NCI-H446 treated with DMSO at 0.1 percent for 48 hours (cell line): ENCODE results near the gene ARMC2.
"Not testable (repeated sequence)": the region's sequence is repeated elsewhere in the genome, so short reads cannot be mapped to it uniquely, and the experiment has no call there.

Source experiments
- DNase-seq: peaks from one replicate; lab custom pipeline; 2025; lab: John Stamatoyannopoulos, UW

The ARMC2 gene

DNA sequence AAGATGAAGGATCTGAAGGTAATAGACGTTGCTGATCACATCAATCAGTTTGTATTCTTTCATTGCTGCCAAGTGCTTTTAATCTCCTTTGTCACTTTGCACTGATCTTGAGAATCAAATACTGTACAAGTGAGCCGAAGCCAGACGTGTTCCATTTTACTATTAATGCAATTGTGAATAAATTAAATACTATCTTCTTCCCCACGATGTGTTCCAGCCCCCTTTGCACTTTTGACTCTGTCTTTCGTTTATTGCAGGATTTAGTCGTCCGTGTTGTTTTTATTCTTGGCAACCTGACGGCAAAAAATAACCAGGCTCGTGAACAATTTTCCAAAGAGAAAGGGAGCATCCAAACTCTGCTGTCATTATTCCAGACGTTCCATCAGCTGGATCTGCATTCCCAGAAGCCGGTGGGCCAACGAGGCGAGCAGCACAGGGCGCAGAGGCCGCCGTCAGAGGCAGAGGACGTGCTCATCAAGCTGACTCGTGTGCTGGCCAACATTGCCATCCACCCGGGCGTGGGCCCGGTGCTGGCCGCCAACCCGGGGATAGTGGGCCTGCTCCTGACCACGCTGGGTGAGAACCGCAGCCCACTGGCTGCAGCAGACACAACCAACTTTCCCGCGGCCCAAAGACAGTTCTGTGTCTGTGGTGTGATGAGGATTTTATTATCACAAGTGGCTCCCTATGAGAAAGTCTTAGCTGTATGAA lies 104.7 kb downstream of the ARMC2 start:
- DNase-seq: no peak

DNA sequence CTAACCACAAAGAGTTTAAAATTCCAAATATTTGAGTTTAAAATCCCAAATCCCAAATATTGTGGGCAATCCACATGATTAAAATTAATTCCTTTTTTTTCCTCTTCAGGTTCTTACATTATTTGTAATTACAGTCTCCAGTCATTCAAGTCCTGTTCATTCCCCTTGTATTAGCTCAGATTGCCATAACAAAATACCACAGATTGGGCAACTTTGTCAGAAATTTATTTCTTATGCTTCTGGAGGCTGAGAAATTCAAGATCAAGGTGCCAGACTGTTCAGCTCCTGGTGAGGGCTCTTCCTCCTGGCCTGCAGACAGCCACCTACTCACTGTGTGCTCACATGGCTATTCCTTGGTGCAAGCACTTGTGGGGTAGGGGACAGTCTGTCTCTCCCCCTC lies 105.5 kb downstream of the ARMC2 start:
- no peak for DNase-seq

DNA sequence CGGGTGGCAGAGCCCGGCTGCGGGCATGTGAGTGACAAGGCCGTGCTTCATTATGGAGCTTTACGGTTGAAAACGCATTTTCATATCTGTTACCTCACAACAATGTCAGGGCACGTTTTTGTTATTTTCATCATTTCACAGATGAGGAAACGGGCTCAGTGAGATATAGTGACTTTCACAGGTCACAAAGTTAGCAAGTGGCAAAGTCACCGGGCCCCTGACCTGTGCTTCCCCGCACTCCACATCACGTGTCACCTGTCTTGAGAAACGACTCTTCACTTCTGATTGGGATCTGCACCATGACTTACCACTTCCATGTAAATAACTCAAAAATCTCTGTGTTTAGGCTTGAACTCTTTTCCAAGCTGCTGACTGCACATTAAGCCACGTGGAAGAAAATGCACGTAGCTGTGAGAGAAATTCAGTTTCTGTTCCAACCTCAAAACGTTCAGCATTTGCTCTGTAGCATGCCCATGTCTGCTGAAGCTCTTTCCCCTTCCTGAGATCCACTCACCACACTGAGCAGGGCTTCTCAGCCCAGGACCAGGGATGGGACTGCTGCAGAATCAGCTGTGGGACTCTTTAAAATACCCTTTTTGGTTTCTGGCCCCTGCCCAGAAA lies 107.2 kb downstream of the ARMC2 start:
- DNase-seq: no peak

DNA sequence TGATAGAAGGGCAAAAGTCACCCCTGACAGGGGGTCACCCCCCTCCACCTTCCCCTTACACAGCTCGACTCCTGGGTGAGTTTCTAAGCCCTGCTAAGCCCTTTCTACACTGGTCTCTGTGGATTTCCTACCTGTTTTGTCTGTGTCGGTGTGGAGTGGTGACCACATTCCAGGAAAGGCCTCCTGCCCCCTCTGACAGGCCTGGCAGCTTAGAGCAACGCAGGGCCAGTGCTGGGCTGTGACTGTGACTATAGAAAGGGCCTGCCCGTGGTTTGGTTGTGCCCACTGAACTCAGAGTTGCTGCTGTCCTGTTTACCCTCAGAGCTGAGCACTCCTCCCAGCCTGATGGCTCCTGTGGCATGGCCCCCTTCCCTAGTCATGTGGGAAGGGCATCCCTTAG lies 109.0 kb downstream of the ARMC2 start:
- no peak for DNase-seq

DNA sequence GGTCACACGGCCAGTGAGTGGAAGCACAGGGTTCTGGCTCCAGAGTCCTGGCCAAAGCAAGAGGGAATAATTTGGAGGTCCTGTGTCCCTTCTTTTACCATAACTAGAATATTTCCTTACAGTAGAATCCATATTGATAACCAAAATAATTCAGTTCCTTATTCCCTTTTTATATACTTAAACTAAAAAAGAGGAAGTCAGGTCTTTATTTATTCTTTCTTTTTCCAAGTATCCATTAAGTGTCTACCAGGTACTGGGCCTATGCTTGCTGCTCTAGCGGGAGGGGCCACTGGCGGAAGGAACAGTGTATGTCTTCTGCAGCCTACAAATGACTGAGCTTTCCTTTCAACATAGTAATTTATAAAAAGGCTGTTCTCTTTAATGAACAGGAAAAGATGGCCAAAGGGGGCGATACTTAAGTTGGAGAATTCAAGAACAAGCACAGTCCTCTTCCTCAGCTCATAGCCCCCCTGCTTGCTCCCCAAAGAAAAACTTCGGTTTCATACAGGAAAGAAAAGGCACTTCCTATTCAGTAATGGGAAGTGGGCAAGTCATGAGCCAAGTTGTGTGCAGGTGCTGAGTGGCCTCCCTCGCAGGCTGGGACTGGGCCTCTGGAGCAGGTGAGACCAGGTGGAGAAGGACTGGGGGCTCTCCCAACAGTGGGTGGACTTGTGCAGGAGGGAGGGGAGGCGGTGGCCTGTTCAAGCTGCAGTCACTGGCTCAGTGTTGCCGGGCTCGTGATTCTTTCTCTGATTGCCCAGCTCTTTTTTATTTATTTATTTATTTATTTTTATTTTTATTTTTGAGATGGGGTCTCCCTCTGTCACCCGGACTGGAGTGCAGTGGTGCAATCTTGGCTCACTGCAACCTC lies 110.9 kb downstream of the ARMC2 start:
- DNase-seq: no peak

DNA sequence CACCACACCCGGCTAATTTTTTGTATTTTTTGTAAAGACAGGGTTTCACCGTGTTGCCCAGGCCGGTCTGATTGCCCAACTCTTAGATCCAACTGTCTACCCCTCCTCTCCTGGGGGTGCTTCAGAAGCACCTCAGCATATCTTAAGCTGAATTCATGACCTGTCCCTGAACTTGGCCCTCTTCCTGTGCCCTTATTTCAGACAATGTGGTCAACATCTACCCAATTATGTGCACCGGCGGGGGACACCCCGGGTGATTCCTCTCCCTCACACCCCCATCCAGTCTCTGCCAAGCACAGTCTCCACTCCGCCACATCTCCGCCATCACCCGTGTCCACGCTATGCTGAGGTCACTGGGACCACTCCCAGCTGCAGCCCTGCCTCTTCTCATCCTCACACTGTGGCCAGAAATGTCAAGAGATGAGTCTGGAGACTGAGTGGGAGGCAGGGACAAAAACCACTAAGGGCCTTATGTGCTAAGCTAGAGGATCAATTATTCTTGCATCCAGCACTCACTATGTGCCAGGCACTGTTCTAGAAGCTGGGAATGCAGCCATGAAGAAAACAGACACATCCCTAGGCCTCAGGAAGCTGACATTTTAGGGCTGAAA lies 111.9 kb downstream of the ARMC2 start:
- no peak for DNase-seq

DNA sequence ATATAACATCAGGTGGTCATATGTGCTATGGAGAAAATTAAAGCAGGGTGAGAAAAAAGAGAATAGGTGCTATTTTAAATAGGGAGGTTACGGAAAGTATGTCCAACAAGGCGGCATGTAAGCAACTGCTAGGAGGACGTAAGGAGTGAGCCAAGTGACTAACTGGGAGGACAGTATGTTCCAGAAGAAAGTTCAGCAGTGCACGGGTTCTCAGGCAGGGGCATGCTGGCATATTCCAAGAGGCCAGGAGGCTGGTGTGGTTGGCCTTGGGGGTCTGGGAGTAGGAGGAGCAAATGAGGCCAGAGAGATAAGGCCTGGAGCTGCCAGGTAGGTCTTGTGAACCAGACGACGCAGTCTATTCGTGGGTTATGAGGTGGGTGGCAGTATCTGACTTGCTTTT lies 112.4 kb downstream of the ARMC2 start:
- DNase-seq: no peak

DNA sequence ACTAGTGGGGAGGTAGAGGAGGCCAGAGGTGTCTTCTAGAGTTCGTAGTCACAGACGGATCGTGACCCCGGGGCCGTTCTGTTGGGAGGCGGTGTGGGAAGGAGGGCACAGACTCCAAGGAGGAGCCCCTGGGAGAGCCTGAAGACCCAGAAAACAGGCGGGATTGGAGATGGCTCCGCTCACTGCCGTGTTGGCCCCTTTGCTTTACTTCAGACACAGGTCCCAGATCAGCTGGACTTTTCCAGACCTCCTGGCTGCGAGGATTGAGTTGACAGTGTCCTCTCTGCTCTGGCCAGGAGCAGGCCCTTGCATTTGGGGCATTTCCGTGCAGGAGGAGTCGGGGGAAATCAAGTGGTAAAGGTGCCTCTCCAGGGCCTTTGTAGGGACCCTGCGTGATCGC lies 112.9 kb downstream of the ARMC2 start:
- no peak for DNase-seq

DNA sequence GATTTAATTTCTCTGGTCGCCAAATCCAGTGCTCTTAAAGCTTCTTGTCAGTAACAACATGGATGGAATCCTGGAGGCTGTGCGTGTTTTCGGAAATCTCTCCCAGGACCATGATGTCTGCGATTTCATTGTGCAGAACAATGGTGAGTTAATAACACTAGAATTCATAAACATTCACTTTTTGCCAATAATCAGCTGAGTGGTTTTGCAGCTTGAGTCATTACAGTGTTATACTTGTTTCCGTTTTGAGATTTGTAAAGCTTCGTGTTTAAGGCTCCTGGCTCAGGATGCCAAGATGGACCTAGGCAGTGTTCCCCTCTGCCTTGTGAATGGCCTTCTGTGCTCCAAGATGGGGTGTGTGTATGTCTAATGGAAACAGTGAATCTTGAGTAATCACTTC lies 113.8 kb downstream of the ARMC2 start:
- DNase-seq: no peak

DNA sequence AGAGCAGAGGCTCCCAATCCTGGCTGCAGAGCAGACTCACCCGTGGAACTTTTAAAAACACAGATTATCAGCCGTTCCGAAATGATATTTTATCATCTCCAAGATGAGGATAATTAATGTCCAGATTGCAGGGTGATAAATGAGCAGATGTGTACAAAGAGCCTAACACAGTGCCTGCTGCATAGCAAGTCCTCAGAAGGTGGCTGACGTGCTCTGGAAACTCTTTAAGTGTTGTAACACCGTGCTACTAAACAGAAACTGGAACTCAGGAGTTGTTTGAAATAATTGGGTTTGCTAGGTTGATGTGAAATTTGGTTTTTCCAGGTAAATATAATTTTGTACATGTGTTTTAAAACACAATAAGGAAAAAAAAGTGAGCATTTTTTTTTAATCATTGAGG lies 118.0 kb downstream of the ARMC2 start:
- DNase-seq: no peak

DNA sequence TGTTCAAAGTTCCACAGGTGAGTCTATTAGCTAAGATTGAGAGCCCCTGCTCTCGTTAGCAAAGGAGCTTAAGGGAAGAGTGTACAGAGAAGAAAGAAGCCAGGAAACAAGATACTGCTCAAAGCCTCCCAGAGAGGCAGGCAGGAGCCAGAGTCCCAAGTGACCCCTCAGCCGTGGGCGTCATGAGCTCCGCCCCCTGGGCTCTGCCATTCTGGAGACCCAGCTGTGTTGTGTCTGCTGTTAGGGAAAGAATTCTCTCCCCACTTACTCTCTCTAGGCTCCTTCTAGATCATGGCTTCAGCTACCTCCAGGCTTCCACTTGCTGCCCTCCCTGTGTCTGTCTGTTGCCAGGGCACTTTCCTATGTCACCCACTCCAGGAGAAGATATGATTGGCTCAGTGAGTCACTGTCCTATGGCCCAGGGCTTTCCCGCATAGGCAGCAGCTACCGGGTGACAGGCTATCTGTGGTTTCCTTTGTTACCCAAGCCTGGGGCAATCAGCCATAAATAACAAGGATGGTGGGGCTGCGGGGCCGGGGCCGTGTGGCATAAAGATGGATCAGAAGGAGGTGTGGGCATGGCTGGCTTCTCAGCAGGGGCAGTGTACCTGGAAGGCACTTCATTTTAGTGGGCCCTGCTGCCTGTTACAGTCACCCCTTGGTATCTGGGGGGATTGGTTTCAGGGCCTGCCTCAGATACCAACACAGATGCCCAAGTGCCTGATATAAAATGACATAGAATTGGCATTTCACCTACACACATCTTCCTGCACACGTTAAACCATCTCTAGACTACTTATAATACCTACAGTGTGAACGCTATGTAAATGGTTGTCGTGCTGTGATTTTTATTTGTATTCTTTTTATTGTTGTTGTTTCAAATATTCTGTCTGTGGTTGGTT lies 118.9 kb downstream of the ARMC2 start:
- no peak for DNase-seq

DNA sequence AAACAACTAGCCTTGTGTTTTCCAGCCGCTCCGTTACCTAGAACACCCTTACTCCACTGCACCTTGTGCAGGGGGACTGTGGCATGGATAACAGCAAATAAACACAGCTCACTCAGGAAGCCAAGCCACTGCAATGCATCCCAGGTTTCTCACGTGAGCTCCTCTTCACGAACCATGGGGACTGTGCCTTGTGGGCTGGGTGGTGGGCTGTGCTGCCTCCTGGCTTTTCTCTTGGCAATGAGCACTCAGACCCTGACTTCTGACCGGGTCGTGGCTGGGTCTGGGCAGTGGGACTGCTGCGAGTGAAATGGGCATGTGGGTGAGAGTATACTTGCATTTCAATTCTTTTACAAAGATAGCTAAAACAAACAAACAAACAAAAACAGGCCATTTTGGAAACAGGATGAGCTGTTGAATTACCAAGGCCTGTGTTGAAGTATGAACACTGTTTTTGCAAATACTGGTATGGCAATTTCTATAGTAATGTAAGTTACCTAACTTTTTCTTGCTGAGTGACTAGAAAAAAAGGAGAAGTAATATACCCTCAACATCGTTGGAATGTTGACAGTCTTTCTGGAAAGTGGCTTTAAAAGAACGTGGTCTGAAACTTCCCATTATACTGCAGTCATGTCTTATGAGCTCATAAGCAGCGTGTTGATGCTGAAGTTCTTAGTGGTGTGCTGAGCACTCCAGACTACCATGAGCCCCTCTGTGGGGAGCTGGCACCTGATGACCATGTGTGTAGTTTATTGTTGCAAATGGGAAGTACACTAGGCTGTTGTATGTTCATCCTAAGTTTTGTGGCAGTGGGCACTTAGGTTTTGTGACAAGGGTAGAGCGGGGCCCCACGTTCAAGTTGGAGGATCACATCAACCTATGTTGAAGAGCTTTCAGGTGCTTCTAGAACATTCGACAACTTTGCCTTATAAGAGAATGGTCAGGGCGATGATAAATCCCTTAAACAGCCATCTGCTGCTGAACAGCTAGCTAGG lies 120.4 kb downstream of the ARMC2 start:
- DNase-seq: no peak

DNA sequence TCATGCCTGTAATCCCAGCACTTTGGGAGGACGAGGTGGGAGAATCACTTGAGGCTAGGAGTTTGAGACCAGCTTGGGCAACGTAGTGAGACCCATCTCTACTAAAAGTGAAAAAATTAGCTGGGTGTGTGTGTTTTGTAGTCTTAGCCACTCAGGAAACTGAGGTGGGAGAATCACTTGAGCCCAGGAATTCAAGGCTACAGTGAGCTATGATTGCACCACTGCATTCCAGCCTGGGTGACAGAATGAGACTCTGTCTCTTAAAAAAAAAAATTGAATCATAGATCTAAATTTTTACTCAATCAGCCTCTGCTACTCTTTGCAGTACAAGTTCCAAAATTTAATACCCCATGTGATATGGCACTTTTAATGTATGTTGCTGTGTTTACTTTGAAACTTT lies 121.6 kb downstream of the ARMC2 start:
- no peak for DNase-seq

DNA sequence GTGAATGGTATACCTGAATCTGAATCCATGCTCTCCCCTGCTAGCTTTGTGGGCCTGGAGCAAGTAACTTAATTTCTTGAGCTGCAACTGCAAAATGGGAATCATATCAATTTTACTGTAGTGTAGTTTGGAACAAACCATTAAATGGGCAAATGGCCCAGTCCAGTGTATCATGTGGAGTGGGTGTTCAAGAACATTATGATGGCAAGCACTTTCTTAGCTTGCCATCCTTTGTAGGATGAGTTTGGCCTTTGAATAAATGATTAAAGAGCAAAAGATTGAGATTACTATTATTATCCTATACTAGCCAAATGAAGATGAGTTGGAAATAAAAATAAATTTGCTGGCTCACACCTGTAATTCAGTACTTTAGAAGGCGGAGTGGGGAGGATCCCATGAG lies 126.0 kb downstream of the ARMC2 start:
- no peak for DNase-seq

DNA sequence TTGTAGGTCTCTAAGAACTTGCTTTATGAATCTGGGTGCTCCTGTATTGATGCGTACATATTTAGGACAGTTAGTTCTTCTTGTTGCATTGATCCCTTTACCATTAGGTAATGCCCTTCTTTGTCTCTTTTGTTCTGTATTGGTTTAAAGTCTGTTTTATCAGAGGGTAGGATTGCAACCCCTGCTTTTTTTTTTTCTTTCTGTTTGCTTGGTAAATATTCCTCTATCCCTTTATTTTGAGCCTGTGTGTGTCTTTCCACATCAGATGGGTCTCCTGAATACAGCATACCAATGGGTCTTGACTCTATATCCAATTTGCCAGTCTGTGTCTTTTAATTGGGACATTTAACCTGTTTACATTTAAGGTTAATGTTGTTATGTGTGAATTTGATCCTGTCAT lies 130.4 kb downstream of the ARMC2 start:
- DNase-seq: not testable (repeated sequence)

DNA sequence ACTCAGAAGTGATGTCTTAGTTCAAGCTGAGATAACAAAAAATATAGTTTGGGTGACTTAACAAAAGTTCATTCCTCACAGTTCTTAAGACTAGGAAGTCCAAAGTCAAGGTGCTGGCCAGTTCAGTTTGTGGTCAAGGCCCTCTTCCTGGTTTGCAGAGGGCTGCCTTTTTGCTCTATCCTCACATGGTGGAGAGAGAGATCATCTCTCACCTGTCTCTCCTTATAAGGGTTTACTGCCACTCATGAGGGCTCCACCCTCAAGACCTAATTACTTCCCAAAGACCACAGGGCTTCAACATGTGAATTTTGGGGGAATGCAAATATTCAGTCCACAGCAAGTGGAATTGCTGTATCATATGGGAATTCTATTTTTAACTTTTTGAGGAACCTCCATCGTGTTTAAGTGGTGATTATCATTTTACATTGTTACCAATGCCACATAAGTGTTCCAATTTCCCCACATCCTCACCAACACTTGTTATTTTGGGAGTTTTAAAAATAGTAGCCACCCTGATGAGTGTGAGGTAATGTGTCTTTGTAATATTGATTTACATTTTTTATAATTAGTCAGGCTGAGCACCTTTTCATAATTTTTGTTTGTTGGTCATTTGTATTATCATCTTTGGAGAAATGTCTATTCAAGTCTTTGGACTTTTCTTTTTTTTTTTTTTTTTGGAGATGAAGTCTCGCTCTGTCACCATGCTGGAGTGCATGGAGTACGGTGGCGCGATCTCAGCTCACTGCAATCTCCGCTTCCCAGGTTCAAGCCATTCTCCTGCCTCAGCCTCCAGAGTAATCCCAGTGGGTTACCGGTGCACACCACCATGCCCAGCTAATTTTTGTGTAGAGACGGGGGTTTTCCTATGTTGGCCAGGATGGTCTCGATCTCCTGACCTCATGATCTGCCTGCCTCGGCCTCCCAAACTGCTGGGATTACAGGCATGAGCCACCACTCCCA lies 134.2 kb downstream of the ARMC2 start:
- no peak for DNase-seq

DNA sequence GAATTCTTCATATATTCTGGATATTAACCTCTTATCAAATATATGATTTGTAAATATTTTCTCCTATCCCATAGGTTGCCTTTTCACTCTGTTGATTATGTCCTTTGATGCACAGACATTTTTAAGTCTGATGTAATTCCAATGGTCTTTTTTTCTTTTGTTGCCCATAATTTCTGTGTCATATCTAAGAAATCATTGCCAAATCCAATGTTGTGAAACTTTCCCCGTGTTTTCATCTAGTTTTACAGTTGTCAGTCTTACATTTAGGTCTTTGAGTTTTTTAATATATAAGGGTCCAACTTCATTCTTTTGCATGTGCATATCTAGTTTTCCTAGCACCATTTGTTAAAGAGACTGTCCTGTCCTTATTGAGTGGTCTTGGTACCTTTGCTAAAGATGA lies 134.9 kb downstream of the ARMC2 start:
- DNase-seq: no peak

DNA sequence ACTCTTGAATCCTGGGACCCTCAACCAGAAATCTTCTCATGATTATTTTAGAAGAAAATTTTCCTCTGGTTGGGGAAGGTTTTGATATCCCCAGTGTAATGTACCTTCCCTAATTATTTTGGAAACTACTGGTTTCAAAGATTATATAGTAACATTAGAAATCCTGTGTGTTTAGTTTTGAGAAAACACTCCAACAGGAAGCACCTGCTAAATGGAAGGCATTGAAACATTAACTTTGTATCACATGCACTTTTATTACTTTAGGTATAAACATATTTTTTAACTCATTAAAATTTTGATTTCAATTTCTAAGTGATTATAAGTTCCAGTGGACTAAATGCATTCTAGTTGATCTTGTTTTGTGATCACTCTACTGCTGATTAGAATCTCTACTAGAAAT lies 137.1 kb downstream of the ARMC2 start:
- DNase-seq: no peak

DNA sequence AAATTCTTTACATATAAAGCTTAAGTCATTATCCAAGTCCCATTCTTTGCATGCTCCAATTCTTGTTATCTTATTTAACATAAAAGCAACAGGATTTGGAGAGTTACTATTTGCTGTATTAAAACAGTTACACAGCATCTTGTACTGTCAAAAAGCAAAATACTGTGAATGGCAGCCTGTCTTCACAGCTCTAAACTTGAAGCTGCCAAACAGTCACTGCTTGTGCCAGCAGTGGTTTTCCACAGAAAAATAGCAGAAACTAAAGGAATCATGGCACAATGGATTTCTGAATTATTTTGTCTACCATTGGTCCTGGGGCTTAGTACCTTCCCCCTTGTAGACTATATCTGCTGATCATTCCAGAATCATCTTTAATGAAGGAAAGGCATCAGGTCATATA lies 138.9 kb downstream of the ARMC2 start:
- no peak for DNase-seq
